IMR-90 (cell line): ENCODE measurements around the gene TBC1D9. TPM values are rescaled to one million over a fixed set of nuclear protein-coding genes. Genes with fewer than 3 reads are reported as not detected.
A peak's percentile ranks its signal among the peaks of the same experiment; 100 is the strongest.

Source experiments
- ATAC-seq: fragments of 200-7000 bp; cut with Tn5 transposase; 2 replicates; pipeline ENCODE4 v1.9.1; 2020; ENCODE audit warnings: low read depth, mild to moderate bottlenecking, moderate library complexity
- BruUV-seq: library from RNA; stranded (reverse); fragments of 400-500 nt; replicated peaks from 2 replicates; lab custom pipeline; 2021; lab: Mats Ljungman, UMichigan
- CTCF ChIA-PET: fragments of 300-600 bp; formaldehyde crosslinking; extraction: SDS; loops from one replicate; lab custom pipeline; 2021; ENCODE audit warnings: antibody characterized with exemption; lab: Yijun Ruan, JAX
- POLR2A ChIA-PET: fragments of 300-600 bp; sonication (Branson Sonifier 250); formaldehyde crosslinking; loops from one replicate; lab custom pipeline; 2022; ENCODE audit warnings: antibody characterized with exemption; ENCODE audit not compliant: unreplicated experiment; lab: Charles Lee
- DNase-seq: peaks from one replicate; pipeline ENCODE4 v3.0.0; 2013
- H2AFZ ChIP-seq: replicated peaks from 2 replicates; pipeline ENCODE3; 2013; ENCODE audit warnings: low read length, mild to moderate bottlenecking; ENCODE audit not compliant: poor library complexity
- H2AK5ac ChIP-seq: 2 replicates; pipeline ENCODE4 v1.6.1; 2013; ENCODE audit warnings: low read depth, low read length, inconsistent platforms
- H2AK9ac ChIP-seq: replicated peaks from 2 replicates; pipeline ENCODE3; 2013; ENCODE audit warnings: mild to moderate bottlenecking, low read depth, low read length, moderate library complexity; ENCODE audit not compliant: poor library complexity
- H2BK120ac ChIP-seq: 2 replicates; pipeline ENCODE4 v1.6.1; 2013; ENCODE audit warnings: low read depth, low read length, inconsistent platforms
- H2BK15ac ChIP-seq: 3 replicates; pipeline ENCODE4 v1.6.1; 2013; ENCODE audit warnings: low read depth, low read length, inconsistent platforms
- H2BK20ac ChIP-seq: 2 replicates; pipeline ENCODE4 v1.6.1; 2013; ENCODE audit warnings: low read depth, mild to moderate bottlenecking, inconsistent platforms, low read length, moderate library complexity
- H2BK5ac ChIP-seq: 2 replicates; pipeline ENCODE4 v1.6.1; 2013; ENCODE audit warnings: mild to moderate bottlenecking, low read depth, low read length, inconsistent platforms; ENCODE audit not compliant: poor library complexity, severe bottlenecking
- H3K14ac ChIP-seq: replicated peaks from 2 replicates; pipeline ENCODE4 v1.6.1; 2013; ENCODE audit warnings: low read depth, low read length, inconsistent platforms
- H3K18ac ChIP-seq: 2 replicates; pipeline ENCODE4 v1.6.1; 2013; ENCODE audit warnings: low read depth, low read length, control low read depth
- H3K23ac ChIP-seq: 2 replicates; pipeline ENCODE4 v1.6.1; 2013; ENCODE audit warnings: low read depth, low read length, inconsistent platforms
- H3K27ac ChIP-seq: 2 replicates; pipeline ENCODE4 v1.5.1; 2013; ENCODE audit warnings: mild to moderate bottlenecking, control low read depth, low read length; ENCODE audit not compliant: insufficient read depth
- H3K27me3 ChIP-seq: 2 replicates; pipeline ENCODE4 v1.6.1; 2013; ENCODE audit warnings: low read length; ENCODE audit not compliant: control insufficient read depth, insufficient read depth
- H3K36me3 ChIP-seq: 2 replicates; pipeline ENCODE4 v1.6.1; 2013; ENCODE audit warnings: low read length, mixed read lengths; ENCODE audit not compliant: control insufficient read depth, insufficient read depth
- H3K4ac ChIP-seq: 2 replicates; pipeline ENCODE4 v1.6.1; 2013; ENCODE audit warnings: low read depth, low read length, inconsistent platforms
- H3K4me1 ChIP-seq: 2 replicates; pipeline ENCODE4 v1.6.1; 2013; ENCODE audit warnings: low read length, mixed read lengths; ENCODE audit not compliant: control insufficient read depth, insufficient read depth
- H3K4me2 ChIP-seq: 2 replicates; pipeline ENCODE4 v1.6.1; 2013; ENCODE audit warnings: low read depth, mild to moderate bottlenecking, control low read depth, low read length, moderate library complexity
- H3K4me3 ChIP-seq: 2 replicates; pipeline ENCODE4 v1.5.1; 2013; ENCODE audit warnings: low read depth, mild to moderate bottlenecking, control low read depth, low read length, moderate library complexity; ENCODE audit not compliant: insufficient read depth
- H3K56ac ChIP-seq: 2 replicates; pipeline ENCODE4 v1.6.1; 2013; ENCODE audit warnings: low read length, inconsistent platforms; ENCODE audit not compliant: insufficient read depth; ENCODE audit errors: extremely low read depth
- H3K79me1 ChIP-seq, 2 experiments: 2 replicates each; pipeline ENCODE4 v1.6.1; 2013; ENCODE audit warnings: low read length in 2 of 2, inconsistent platforms in 1 of 2, low read depth in 1 of 2
- H3K9ac ChIP-seq: 2 replicates; pipeline ENCODE4 v1.6.1; 2013; ENCODE audit warnings: low read depth, low read length, control low read depth
- H3K9me1 ChIP-seq: 2 replicates; pipeline ENCODE4 v1.6.1; 2013; ENCODE audit warnings: low read length, inconsistent platforms; ENCODE audit not compliant: insufficient read depth
- H3K9me3 ChIP-seq: 2 replicates; pipeline ENCODE4 v1.6.1; 2013; ENCODE audit warnings: low read length; ENCODE audit not compliant: control insufficient read depth, insufficient read depth
- H4K20me1 ChIP-seq: 2 replicates; pipeline ENCODE4 v1.6.1; 2013; ENCODE audit warnings: low read length, inconsistent platforms; ENCODE audit not compliant: insufficient read depth
- H4K5ac ChIP-seq: 2 replicates; pipeline ENCODE4 v1.6.1; 2013; ENCODE audit warnings: mild to moderate bottlenecking, low read depth, low read length, control low read depth
- H4K8ac ChIP-seq, 2 experiments: 2 replicates each; pipeline ENCODE4 v1.6.1; 2013; ENCODE audit warnings: low read depth in 2 of 2, low read length in 2 of 2, control low read depth in 1 of 2, inconsistent platforms in 1 of 2
- H4K91ac ChIP-seq: 2 replicates; pipeline ENCODE4 v1.6.1; 2013; ENCODE audit warnings: low read depth, low read length, inconsistent platforms; ENCODE audit not compliant: insufficient read depth
- BHLHE40 ChIP-seq: fragments of 150-350 bp; IDR thresholded peaks from 2 replicates; pipeline ENCODE4 v1.6.1; 2016; ENCODE audit warnings: mild to moderate bottlenecking, low read depth, low read length
- CEBPB ChIP-seq: IDR thresholded peaks from 2 replicates; pipeline ENCODE4 v1.6.1; 2012; ENCODE audit warnings: low read depth, low read length, improper control_type of control experiment
- CHD1 ChIP-seq: IDR thresholded peaks from 2 replicates; pipeline ENCODE4 v1.6.1; 2012; ENCODE audit warnings: low read depth, low read length, improper control_type of control experiment
- CTCF ChIP-seq: conservative IDR thresholded peaks from 2 replicates; pipeline ENCODE4 v1.5.1; 2012; ENCODE audit warnings: mild to moderate bottlenecking, low read depth, low read length, improper control_type of control experiment
- ELK1 ChIP-seq: fragments of 150-350 bp; IDR thresholded peaks from 2 replicates; pipeline ENCODE4 v1.6.1; 2016; ENCODE audit warnings: low read depth, mild to moderate bottlenecking, low read length, moderate library complexity, borderline replicate concordance
- MAFK ChIP-seq: IDR thresholded peaks from 2 replicates; pipeline ENCODE4 v1.6.1; 2012; ENCODE audit warnings: low read depth, low read length, improper control_type of control experiment
- MAZ ChIP-seq: IDR thresholded peaks from 2 replicates; pipeline ENCODE4 v1.6.1; 2012; ENCODE audit warnings: low read depth, mild to moderate bottlenecking, low read length, improper control_type of control experiment, moderate library complexity, borderline replicate concordance
- MXI1 ChIP-seq: IDR thresholded peaks from 2 replicates; pipeline ENCODE4 v1.6.1; 2012; ENCODE audit warnings: low read depth, mild to moderate bottlenecking, low read length, moderate library complexity, borderline replicate concordance
- POLR2A ChIP-seq: IDR thresholded peaks from 2 replicates; pipeline ENCODE4 v1.6.1; 2012; ENCODE audit warnings: mild to moderate bottlenecking, low read depth, low read length
- RAD21 ChIP-seq: IDR thresholded peaks from 2 replicates; pipeline ENCODE4 v1.6.1; 2012; ENCODE audit warnings: low read length, improper control_type of control experiment
- RCOR1 ChIP-seq: IDR thresholded peaks from 2 replicates; pipeline ENCODE4 v1.6.1; 2012; ENCODE audit warnings: mild to moderate bottlenecking, low read length, improper control_type of control experiment; ENCODE audit not compliant: insufficient replicate concordance
- RFX5 ChIP-seq: IDR thresholded peaks from 2 replicates; pipeline ENCODE4 v1.8.0; 2012; ENCODE audit warnings: low read depth, mild to moderate bottlenecking, low read length, moderate library complexity
- SMC3 ChIP-seq: fragments of 150-350 bp; IDR thresholded peaks from 2 replicates; pipeline ENCODE4 v1.6.1; 2016; ENCODE audit warnings: low read depth, mild to moderate bottlenecking, antibody characterized with exemption, low read length, moderate library complexity
- USF2 ChIP-seq: fragments of 150-350 bp; IDR thresholded peaks from 2 replicates; pipeline ENCODE4 v1.6.1; 2017; ENCODE audit warnings: mild to moderate bottlenecking, antibody characterized with exemption, low read length, low read depth
- WGBS, 2 experiments: methylation state at CpG; one replicate each; pipeline versions ENCODE4 v1.1.5 to v1.1.7; 2013; ENCODE audit warnings: missing lambda C conversion rate in 2 of 2; ENCODE audit not compliant: insufficient read length in 1 of 2; ENCODE audit errors: extremely low coverage in 2 of 2; 5-methylcytosine and 5-hydroxymethylcytosine counted together
- dilution Hi-C: fragments of 300-500 bp; cut with HindIII; formaldehyde crosslinking; loops from one replicate; pipeline ENCODE4 v1.14.3; 2018; ENCODE audit warnings: low sequenced_read_pairs; ENCODE audit not compliant: unreplicated experiment
- in situ Hi-C: fragments of 300-500 bp; cut with MboI; formaldehyde crosslinking; loops from 3 replicates; pipeline ENCODE4 v1.14.3; 2019; ENCODE audit warnings: low sequenced_read_pairs, inconsistent platforms, mixed read lengths
- intact Hi-C: fragments of 100-400 bp; cut with micrococcal nuclease; formaldehyde crosslinking; loops from 2 replicates; pipeline ENCODE4 v1.10.0; 2022
- polyA plus RNA-seq, 3 experiments: library from polyadenylated mRNA; depleted of rRNA; stranded (reverse); fragments of >200 nt; gene quantifications; 2 replicates each; pipeline ENCODE4 v1.2.3, GENCODE V29; 2012; ENCODE audit warnings: low replicate concordance in 1 of 3
- total RNA-seq: library from RNA; depleted of rRNA; stranded (reverse); fragments of >200 nt; gene quantifications from 2 replicates; pipeline ENCODE4 v1.2.3, GENCODE V29; 2012

The TBC1D9 gene
- total and polyA plus RNA-seq, 2 of the 4 experiments (the other 2 are of a cell fraction): 11.7 to 15.2 TPM

- no peak overlapping the region for H3K18ac ChIP-seq
- no CpG with 5 or more reads among the region's 6 CpGs for WGBS, 2 experiments
- TF ChIP-seq MAFK: no peak
- no peak for TF ChIP-seq CEBPB
- TF ChIP-seq RFX5: no peak
- no peak for TF ChIP-seq RCOR1
- no peak for TF ChIP-seq RAD21
- no peak for TF ChIP-seq POLR2A
- no peak for TF ChIP-seq USF2
- TF ChIP-seq CHD1: no peak
- no peak for TF ChIP-seq ELK1
- TF ChIP-seq SMC3: no peak
- no peak for TF ChIP-seq CTCF
- no peak for TF ChIP-seq MXI1
- TF ChIP-seq BHLHE40: no peak
- no peak for TF ChIP-seq MAZ
- no peak overlapping the region for H2BK5ac ChIP-seq
- H2AK5ac ChIP-seq: no peak overlapping the region
- no peak overlapping the region for H2BK120ac ChIP-seq
- no peak overlapping the region for H3K27ac ChIP-seq
- H2BK15ac ChIP-seq: 0 out of 3 replicates have a peak overlapping the region, but pooled peaks have one; percentile 17
- no peak overlapping the region for H3K56ac ChIP-seq
- dilution Hi-C loops: no loop called here
- peaks cover 12 to 32% of the 10 kb centered on the region in 2 experiments for H3K79me1 ChIP-seq
- H3K14ac ChIP-seq: no peak overlapping the region
- no peak overlapping the region for H2AK9ac ChIP-seq
- DNase-seq (no peak), ATAC-seq (no peak)
- peaks cover 2% of the 10 kb centered on the region; the same call in 1 of the 2 replicates for H3K9me1 ChIP-seq
- no peak overlapping the region for H3K23ac ChIP-seq
- no peak overlapping the region for H3K4me3 ChIP-seq
- no peak overlapping the region for H3K4ac ChIP-seq
- in situ Hi-C loops: no loop called here
- no peaks in the 10 kb centered on the region for H4K20me1 ChIP-seq
- H3K9me3 ChIP-seq: no peaks in the 10 kb centered on the region
- ChIA-PET CTCF (no interaction called here), POLR2A (no interaction called here)
- H4K91ac ChIP-seq: no peak overlapping the region
- H3K4me2 ChIP-seq: no peak overlapping the region
- H3K9ac ChIP-seq: no peak overlapping the region
- H3K4me1 ChIP-seq: peaks cover 7% of the 10 kb centered on the region
- no peaks in the 10 kb centered on the region for H3K27me3 ChIP-seq
- H3K36me3 ChIP-seq: no peaks in the 10 kb centered on the region
- no TSS peak for BruUV-seq
- no peak overlapping the region for H4K5ac ChIP-seq
- no peak overlapping the region for H2AFZ ChIP-seq
- no peak overlapping the region for H2BK20ac ChIP-seq
- intact Hi-C loops: no loop called here
- no peak overlapping the region for H4K8ac ChIP-seq
Observed at GRCh38 chr4:140729344-140730049, 26.7 kb downstream of the TBC1D9 start.
